HUES48 (cell line): ENCODE results near the gene EIF2S3.

ENCODE experiments used
- H3K27ac ChIP-seq: one replicate; pipeline ENCODE4 v1.7.0; 2013; ENCODE audit warnings: low read depth, low read length, inconsistent platforms
- H3K27me3 ChIP-seq: 2 replicates; pipeline ENCODE4 v1.6.1; 2013; ENCODE audit warnings: mild to moderate bottlenecking, low read length; ENCODE audit not compliant: control insufficient read depth, insufficient read depth
- H3K36me3 ChIP-seq: 2 replicates; pipeline ENCODE4 v1.6.1; 2013; ENCODE audit warnings: low read length; ENCODE audit not compliant: control insufficient read depth, insufficient read depth
- H3K4me1 ChIP-seq: 2 replicates; pipeline ENCODE4 v1.6.1; 2013; ENCODE audit warnings: mild to moderate bottlenecking, low read length; ENCODE audit not compliant: control insufficient read depth, insufficient read depth
- H3K4me3 ChIP-seq: 2 replicates; pipeline ENCODE4 v1.5.1; 2013; ENCODE audit warnings: mild to moderate bottlenecking, low read depth, low read length
- H3K9ac ChIP-seq: 2 replicates; pipeline ENCODE4 v1.6.1; 2013; ENCODE audit warnings: mild to moderate bottlenecking, low read depth, low read length, moderate library complexity
- H3K9me3 ChIP-seq: 2 replicates; pipeline ENCODE4 v1.6.1; 2013; ENCODE audit warnings: low read length; ENCODE audit not compliant: control insufficient read depth, insufficient read depth

The EIF2S3 gene

DNA sequence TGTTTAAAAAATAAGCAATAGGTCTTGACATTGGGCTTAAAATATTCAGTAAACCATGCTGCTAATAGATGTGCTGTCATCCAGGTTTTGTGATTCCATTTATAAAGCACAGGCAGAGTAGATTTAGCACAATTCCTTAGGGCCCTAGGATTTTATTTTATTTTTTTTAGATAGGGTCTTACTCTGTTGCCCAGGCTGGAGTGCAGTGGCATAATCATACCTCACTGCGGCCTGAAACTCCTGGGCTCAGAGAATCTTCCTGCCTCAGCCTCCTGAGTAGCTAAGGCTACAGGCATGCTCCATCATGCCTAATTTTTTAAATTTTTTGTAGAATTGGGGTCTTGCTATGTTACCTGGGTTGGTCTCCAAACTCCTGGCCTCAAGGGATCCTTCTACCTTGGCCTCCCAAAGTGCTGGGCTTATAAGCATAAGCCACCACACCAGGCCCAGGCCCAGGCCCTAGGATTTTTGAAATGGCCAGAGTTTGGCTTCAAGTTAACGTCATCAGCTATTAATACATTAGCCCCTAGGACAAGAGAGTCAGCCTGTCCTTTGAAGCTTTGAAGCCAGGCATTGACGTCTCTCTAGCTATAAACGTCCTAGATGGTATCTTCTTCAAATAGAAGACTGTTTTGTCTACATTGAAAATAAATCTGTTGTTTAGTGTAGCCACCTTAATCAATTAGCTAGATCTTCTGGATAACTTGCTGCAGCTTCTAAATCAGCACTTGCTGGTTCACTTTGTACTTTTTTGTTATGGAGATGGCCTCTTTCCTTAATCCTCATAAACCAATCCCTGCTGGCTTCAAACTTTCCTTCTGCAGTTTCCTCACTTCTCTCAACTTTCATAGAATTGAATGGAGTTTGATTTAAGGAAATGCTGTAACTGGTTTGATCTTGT is 35.8 kb downstream of the EIF2S3 start:
- Histone ChIP-seq H3K4me1 (peaks cover 8% of the 10 kb centered on the region), H3K4me3 (no peak overlapping the region), H3K27me3 (no peaks in the 10 kb centered on the region), H3K9me3 (no peaks in the 10 kb centered on the region), H3K27ac (peak overlapping the region; percentile 45), H3K36me3 (no peaks in the 10 kb centered on the region), H3K9ac (no peak overlapping the region)

DNA sequence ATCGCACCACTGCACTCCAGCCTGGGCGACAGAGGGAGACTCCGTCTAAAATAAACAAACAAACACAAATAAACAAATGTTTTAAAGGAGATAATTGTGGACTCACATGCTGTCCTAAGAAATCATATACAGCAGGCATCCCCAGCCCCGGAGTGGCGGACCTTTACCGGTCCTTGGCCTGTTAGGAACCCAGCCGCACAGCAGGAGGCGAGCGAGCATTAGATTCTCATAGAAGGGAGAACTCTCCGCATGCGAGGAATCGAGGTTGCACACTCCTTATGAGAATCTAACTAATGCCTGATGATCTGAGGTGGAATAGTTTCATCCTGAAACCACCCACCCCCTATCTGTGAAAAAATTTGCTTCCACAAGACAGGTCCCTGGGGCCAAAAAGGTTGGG is 39.0 kb downstream of the EIF2S3 start:
- H3K9ac ChIP-seq = no peak overlapping the region
- H3K27ac ChIP-seq = no peak overlapping the region
- no peak overlapping the region for H3K4me3 ChIP-seq
- H3K27me3 ChIP-seq = no peaks in the 10 kb centered on the region
- H3K36me3 ChIP-seq = no peaks in the 10 kb centered on the region
- H3K4me1 ChIP-seq = peaks cover 8% of the 10 kb centered on the region
- no peaks in the 10 kb centered on the region for H3K9me3 ChIP-seq

DNA sequence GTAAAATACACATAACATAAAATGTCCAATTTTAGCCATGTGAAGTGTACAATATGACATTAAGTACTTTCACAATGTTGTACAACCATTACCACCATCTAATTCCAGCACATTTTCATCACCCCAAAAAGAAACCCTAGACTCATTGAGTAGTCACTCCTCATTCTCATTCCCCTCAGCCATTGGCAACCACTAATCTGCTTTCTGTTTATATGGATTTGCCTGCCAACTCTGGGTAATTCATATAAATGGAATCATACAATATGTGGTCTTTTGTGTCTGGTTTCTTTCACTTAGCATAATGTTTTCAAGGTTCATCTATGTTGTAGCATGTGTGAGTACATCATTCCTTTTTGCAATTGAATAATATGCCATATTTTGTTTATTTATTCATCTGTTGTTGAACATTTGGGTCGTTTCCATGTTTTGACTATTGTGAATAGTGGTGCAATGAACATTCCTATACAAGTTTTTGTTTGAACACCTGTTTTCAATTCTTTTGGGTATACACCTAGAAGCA is 43.0 kb downstream of the EIF2S3 start:
- Histone ChIP-seq H3K9ac (no peak overlapping the region), H3K4me3 (no peak overlapping the region), H3K27ac (no peak overlapping the region), H3K36me3 (no peaks in the 10 kb centered on the region), H3K9me3 (no peaks in the 10 kb centered on the region), H3K4me1 (no peaks in the 10 kb centered on the region), H3K27me3 (no peaks in the 10 kb centered on the region)

GRCh38 chrX:24098932-24099331 is 44.2 kb downstream of the EIF2S3 start:
- no peaks in the 10 kb centered on the region for H3K9me3 ChIP-seq

DNA sequence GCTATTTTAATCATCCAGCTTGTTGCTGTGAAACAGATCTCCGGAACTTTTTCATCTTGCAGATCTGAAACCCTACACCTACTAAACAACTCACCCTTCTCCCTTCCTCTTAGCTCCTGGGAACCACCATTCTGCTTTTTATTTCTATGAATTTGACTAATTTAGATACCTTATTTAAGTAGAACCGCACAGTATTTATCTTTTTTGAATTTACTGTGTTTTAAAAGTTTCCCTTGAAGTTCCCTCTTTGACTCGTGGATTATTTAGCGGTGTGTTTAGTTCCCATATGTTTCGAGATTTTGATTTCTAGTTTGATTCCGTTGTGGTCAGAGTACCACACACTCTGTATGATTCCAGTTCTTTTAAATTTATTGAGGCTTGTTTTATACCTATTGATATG is 44.6 kb downstream of the EIF2S3 start:
- H3K27ac ChIP-seq = no peak overlapping the region
- H3K4me3 ChIP-seq = no peak overlapping the region
- H3K36me3 ChIP-seq = no peaks in the 10 kb centered on the region
- H3K4me1 ChIP-seq = no peaks in the 10 kb centered on the region
- H3K27me3 ChIP-seq = no peaks in the 10 kb centered on the region
- H3K9ac ChIP-seq = no peak overlapping the region
- no peaks in the 10 kb centered on the region for H3K9me3 ChIP-seq

More at GRCh38 chrX:24098932-24099331, 44.2 kb downstream of the EIF2S3 start:
- Histone ChIP-seq H3K27ac (no peak overlapping the region), H3K9ac (no peak overlapping the region), H3K4me1 (no peaks in the 10 kb centered on the region), H3K4me3 (no peak overlapping the region), H3K36me3 (no peaks in the 10 kb centered on the region), H3K27me3 (no peaks in the 10 kb centered on the region)

DNA sequence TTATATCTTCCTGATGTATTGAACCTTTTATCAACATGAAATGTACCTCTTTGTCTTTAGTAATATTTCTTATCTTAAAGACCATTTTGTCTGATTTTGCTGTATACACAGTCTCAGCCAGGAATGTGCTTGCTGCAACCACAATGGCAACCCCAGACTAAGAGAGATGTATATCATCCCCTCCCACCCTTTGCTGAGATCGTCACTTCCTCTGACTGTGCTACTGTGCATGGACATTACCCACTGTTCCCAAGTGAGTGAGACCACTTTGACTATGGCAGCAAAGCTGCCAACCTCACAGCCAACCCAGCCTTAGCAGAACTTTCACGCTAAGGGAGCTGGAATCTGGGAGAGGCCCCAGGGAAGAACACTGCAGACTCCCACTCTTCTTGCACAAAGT is 46.0 kb downstream of the EIF2S3 start:
- Histone ChIP-seq H3K9me3 (no peaks in the 10 kb centered on the region), H3K27me3 (no peaks in the 10 kb centered on the region), H3K4me3 (no peak overlapping the region), H3K36me3 (no peaks in the 10 kb centered on the region), H3K27ac (no peak overlapping the region), H3K9ac (no peak overlapping the region), H3K4me1 (no peaks in the 10 kb centered on the region)

DNA sequence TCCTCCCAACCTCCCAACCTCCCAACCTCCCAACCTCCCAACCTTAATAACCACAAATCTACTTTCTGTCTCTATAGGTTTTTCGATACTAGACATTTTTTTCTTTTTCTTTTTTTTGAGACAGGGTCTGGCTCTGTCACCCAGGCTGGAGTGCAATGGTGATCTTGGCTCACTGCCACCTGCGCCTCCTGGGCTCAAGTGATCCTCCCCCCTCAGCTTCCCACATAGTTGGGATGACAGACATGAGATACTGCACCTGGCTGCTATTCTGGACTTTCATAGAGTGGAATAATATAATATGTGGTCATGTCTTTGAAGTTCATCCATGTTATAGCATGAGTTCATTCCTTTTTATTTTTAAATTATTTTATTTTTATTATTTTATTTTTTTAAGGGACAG is 55.3 kb downstream of the EIF2S3 start:
- no peaks in the 10 kb centered on the region for H3K36me3 ChIP-seq
- no peak overlapping the region for H3K9ac ChIP-seq
- no peaks in the 10 kb centered on the region for H3K27me3 ChIP-seq
- no peaks in the 10 kb centered on the region for H3K4me1 ChIP-seq
- H3K9me3 ChIP-seq = no peaks in the 10 kb centered on the region
- no peak overlapping the region for H3K27ac ChIP-seq
- no peak overlapping the region for H3K4me3 ChIP-seq

GRCh38 chrX:24113181-24113580 is 58.4 kb downstream of the EIF2S3 start:
- H3K27ac ChIP-seq = no peak overlapping the region
- H3K27me3 ChIP-seq = no peaks in the 10 kb centered on the region

GRCh38 chrX:24117258-24117657 is 62.5 kb downstream of the EIF2S3 start:
- Histone ChIP-seq H3K9ac (no peak overlapping the region), H3K27ac (no peak overlapping the region), H3K4me1 (no peaks in the 10 kb centered on the region), H3K9me3 (no peaks in the 10 kb centered on the region), H3K36me3 (no peaks in the 10 kb centered on the region), H3K4me3 (no peak overlapping the region), H3K27me3 (peaks cover 4% of the 10 kb centered on the region; the same call in 1 of the 2 replicates)

More at GRCh38 chrX:24113181-24113580, 58.4 kb downstream of the EIF2S3 start:
- Histone ChIP-seq H3K9ac (no peak overlapping the region), H3K9me3 (no peaks in the 10 kb centered on the region), H3K36me3 (no peaks in the 10 kb centered on the region), H3K4me1 (no peaks in the 10 kb centered on the region), H3K4me3 (no peak overlapping the region)

DNA sequence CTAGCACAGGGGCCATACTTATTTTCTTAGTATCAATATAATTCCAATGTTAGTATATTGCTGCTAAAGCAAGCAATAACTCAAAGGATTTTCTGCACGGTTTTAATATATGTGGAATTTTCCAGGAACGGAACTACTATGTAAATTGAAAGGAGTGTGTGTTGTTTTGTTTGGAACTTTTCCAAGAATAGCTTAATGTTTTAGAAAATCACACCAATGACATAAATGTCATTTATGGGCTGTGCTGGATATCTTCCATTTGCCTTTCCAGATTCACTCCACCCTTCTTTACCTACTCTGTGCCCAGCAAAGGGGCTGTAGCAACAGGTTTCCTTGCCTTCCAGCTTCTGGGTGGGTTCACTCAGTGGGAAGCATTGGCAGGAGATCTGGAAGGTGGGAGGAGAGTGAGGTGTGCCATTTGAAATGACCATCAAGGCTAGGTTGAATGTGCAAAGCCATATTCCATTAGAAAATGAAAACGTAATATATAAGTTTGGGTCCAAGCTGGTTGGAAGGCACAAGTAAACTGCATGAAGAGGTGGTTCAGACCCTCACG is 69.6 kb downstream of the EIF2S3 start:
- no peak overlapping the region for H3K4me3 ChIP-seq
- H3K27me3 ChIP-seq = peaks cover 4% of the 10 kb centered on the region; the same call in 1 of the 2 replicates
- no peaks in the 10 kb centered on the region for H3K36me3 ChIP-seq
- H3K9me3 ChIP-seq = no peaks in the 10 kb centered on the region
- no peak overlapping the region for H3K9ac ChIP-seq
- no peak overlapping the region for H3K27ac ChIP-seq
- no peaks in the 10 kb centered on the region for H3K4me1 ChIP-seq

- Histone ChIP-seq H3K27ac (no peak overlapping the region), H3K4me1 (peaks cover 1% of the 10 kb centered on the region), H3K9ac (no peak overlapping the region), H3K4me3 (no peak overlapping the region), H3K27me3 (peaks cover 4% of the 10 kb centered on the region; the same call in 1 of the 2 replicates), H3K9me3 (no peaks in the 10 kb centered on the region), H3K36me3 (no peaks in the 10 kb centered on the region)
These were observed 70.4 kb downstream of the EIF2S3 start for GRCh38 chrX:24125028-24125612.
